ENCODE results near the gene TUBA8.
"Not testable (repeated sequence)": the region's sequence is repeated elsewhere in the genome, so short reads cannot be mapped to it uniquely, and the experiment has no call there.

GRCh38 chr22:18172776-18173175 lies 62.2 kb downstream of the TUBA8 start:
- TF ChIP-seq EZH2phosphoT487 (IDR thresholded peaks at IDR 0.05; ENCODE audit: insufficient read depth, low read depth); EZH2 (IDR thresholded peaks at IDR 0.05; ENCODE audit: insufficient read depth, poor library complexity, severe bottlenecking): not testable (repeated sequence)

All from GM23248 (cell line).